Endometrium (tissue), 2 donors: ENCODE results near the gene MATN1.

Experiments
- FAIRE-seq: peaks from 2 replicates; lab custom pipeline; 2012; peaks lifted over from hg19 to GRCh38; lab: Jason Lieb, UNC
- donor health status: control.
- donor health status: control.

The MATN1 gene

DNA sequence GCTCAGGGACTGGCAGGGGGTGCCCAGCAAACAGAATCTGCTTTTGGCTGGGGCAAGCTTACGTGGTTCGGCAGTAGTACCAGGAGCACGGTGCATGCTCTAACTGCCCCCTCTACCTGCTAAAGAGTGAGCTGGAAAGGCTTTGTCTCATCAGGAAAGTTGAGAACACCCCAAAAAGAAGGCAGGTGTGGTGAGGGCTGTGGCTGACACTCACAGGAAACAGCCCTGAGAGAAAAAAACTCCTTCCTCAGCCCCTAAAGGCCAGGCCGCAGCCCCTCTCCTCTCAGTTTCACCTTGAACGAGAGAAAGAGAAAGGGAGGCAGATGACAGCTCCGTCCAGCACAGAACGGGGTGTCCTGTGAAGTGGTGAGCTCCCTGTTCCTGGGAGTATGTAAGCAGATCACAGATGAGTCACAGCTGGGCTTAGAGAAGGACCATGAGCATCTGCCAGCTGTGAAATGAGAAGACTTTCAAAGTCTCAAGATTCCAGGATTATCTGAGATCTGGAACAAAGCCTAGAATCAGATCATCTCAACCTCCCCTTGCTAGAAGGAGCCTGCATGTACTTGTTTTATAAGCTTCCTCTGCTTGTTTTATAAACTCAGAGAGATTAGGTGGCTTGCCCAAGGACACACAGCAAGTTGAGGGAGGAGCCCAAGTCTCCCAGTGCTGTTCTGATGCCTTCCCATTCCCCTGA is 20.8 kb upstream of the MATN1 start:
- FAIRE-seq = no peak

GRCh38 chr1:30743584-30744059 is 20.2 kb upstream of the MATN1 start:
- no peak for FAIRE-seq

DNA sequence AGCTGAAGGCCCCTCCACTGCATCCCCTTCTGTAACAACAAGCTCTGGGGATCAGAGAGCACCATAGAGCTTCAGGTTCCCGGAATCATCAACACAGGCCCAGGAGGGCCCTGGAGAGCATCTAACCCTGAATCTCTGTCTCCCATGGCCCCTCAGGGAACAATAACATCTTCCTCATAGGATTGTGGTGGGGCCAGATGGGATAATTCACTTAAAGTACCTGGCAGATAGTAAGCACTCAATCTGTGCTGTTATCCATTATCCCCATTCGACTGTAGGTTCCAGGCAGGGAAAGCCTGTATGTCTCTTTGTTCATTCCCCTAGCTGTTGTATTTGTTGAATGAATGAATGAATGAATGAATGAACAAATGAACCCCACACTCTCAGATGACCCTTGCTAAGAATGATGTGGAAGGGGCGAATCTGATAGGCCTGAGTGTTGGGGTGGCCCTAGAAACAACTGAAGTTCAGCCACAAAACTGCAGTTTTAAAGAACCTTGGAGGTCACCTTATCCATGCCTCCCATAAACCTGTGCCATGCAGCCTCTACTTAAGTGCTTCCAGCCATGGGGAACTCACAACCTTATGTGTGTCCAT is 19.7 kb upstream of the MATN1 start:
- no peak for FAIRE-seq

GRCh38 chr1:30742300-30742962 is 19.0 kb upstream of the MATN1 start:
- no peak for FAIRE-seq

DNA sequence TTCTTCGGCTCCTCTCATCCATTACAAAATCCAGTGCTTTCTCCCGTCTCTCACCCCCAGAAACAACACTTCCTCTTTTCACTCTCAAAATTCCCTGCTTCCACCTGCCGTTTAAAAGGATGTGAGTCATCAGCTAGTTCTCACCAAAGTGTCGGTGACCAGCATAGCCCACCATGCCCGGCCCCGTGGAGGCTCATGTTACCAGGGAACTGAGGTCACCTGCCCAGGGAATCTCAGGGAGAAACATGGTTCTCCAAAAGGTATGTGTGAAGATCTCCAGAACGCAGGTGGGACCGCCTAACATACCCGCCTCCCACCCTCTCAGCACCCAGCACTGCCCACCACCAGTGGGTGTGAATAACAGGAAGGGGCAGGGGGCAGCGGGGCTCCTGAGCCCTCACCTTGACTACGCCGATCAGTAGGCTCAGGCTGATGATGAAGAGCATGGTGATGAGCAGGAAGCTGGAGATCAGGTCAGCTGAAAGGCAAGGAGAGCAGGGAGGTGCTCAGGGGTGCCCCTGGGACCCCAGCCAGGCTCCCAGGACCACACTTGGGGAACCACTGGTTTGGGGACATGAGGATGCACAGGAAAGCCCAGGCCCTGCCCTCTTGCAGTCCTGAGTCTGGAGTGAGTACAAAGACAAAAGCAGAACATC is 18.0 kb upstream of the MATN1 start:
- no peak for FAIRE-seq

DNA sequence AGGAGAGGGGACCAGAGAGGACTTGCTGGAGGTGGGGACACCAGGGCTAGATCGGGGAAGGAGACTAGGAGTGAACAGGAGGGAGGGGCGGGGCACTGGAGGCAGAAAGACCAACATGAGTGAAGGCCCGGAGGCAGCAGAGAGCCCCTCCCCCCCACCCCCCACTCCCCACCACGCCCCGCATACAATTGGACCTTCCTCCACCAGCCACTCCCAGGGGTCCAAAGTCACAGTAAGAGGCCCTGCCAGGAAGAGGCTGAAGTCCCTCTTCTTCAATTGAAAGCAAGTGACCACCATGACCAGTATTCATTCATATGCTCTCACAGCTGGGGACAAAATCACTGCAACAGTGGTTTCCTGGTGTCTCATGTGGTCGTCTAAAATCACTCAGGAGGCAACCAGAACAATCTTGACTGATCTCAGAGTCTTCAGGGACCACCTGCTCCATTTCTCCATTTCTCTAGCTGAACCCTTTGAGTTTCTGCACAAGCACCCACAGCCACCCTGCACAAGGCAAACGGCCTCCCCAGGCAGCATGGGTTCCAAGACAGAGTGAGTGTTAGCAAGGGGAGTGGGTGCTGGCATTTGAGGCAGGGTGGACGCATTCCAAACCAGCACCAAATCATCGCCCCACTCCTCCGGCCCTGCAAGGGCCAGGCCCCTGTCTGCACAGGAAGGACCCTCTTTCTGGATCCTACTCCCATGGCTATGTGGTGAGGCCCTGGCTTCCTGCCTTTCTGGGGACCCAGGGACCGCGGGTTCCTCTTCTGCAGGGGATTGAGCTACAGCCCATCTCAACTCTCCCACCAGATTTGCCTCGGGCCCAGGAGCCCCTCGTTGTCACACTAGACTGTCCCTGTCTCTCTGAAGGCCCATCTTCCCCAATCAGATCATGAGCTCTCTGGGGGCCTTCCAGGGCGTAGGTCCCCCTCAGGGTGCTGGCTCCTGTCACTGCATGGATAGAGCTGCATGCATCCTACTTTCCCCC is 17.2 kb upstream of the MATN1 start:
- FAIRE-seq = no peak

GRCh38 chr1:30739601-30740000 is 16.2 kb upstream of the MATN1 start:
- FAIRE-seq = no peak

- FAIRE-seq = no peak
Measured at GRCh38 chr1:30738715-30739559, 15.6 kb upstream of the MATN1 start.

- FAIRE-seq = no peak
Measured at GRCh38 chr1:30738040-30738714, 14.8 kb upstream of the MATN1 start.

DNA sequence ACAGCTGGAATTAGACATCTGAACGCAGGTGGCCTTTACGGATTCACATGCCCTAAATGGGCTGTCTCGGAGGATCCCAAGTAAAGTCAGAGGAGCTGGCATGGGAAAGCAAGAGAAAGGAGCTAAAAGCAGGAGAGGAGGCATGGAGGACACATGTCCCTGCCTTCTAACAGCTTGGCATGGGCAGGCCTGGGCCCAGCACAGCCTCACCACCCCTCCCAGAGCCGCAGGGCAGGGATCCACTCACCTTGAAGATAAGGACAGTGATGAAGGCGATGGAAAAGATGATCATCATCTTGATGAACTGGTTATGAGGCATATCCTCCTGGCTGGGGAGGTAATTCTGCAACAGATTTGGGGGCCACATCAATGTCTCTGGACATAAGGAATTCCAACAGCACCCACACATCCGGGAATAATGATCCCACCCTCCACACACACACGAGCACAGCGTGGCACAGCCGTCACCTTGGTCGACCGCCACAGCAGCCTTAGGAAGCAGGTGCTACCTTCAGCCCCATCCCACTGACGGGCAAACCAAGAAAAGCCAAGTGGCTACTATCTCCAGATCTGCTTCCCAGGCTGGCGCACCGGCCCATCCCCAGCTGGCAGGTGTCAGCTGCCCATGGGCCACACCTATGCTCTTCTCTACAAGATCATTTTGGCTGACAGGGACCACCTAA is 14.1 kb upstream of the MATN1 start:
- FAIRE-seq = no peak

DNA sequence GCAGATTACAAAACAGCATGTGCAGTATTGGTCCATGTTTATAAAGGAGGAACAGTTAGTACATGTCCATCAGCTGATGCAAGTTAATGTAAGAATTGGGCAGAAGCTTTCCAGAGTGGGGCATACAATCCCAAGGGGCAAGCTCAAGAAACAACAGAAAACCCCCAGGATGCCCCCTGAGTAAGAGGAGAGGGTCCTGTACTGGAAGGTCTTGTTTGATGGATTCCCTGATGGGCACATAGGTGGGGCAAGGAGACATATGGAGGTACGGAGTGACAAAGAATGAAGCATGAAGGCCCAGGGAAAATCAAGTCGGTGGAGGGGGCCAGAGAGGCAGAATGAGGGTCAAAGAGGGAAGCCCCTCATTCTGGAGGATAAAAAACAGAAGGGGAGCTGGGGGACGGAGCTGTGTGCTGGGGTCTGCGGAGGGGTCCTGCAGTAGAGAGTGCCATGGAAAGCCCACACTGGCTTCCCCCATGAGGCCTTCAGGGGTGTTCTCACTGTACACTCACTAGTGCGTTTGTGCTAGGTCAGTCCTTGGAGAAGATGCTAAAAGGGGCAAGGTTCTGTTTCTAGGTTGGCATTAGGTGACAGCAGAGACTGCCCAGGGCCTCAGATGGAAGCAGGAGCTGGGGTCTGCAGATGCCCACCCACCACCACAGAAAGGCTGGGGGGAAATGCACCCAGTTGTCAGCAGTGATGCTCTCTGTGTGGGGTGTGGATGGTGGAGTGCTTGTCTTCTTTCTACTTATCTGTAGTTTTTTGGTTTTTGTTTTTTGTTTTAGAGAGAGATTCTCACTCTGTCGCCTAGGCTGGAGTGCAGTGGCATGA is 12.5 kb upstream of the MATN1 start:
- FAIRE-seq = no peak

GRCh38 chr1:30735124-30735523 is 11.7 kb upstream of the MATN1 start:
- FAIRE-seq = no peak

DNA sequence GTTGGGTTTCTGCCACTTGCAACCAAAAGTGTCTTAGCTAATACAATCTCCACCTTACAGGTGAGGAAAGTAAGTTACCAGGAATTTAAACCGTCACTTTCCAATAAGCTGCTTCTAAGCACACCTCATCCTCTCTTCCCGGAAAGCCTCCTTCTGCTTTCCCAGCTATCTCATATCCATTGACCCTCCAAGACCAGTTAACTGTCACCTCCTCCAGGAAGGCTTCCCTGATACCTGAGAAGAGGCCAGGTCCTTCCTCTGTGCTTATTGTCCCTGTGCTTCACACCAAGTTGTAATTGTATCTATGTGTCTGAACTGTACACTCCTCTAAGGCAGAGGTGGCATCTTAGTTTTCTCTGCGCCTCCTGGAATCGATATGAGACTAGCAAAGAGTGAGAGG is 11.2 kb upstream of the MATN1 start:
- no peak for FAIRE-seq

DNA sequence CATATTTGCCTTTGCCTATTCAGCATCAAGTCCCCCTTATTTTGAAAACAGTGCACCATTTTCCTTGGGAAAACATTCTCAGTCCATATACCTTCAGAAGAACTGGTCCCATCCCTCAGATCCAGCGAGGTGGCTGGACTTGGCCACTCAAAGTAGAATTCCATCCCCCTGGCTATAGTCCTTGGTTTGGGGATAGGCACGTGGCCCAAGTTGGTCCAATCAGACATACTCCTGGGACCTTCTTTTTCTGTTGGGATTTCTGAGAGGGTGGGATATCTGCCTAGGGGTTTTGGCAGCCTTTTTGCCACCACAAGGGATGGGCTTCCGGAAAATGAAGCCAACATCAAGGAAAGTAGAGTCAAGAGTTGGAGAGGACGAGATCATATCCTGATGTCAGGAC is 10.7 kb upstream of the MATN1 start:
- no peak for FAIRE-seq

GRCh38 chr1:30733493-30733892 is 10.1 kb upstream of the MATN1 start:
- FAIRE-seq = no peak

DNA sequence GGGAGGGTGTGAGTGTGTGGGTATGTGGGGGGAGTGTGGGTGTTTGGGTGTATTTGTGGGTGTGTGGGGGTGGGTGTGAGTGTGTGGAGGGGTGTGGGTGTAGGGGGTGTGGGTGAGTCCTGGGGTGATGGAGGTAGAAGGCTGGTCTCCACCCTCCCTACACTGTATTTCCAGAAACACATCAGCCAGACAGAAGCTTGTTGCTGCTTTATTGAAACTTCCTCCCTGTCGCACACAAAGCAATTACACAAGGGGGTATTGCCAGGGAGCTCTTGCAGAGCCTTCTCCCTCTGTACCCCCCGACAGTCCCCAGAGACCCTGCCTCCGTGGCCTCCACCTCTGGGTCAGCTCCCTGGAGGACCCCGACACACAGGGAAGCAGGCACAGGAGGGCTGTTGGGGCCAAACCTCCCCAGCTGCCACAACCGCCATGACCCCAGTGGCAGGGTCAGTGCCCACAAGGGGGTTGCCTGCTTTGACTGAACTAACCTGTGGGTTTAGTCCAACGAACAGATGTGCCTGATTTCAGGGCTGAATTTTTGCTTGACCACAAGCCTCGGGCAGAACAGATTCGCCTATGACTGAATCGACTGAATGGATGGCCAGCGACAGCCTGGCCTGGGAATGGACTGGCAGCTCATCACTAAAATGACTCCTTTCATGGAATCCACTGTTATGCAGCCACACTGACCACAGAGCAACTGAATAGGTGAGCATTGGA is 9.1 kb upstream of the MATN1 start:
- no peak for FAIRE-seq

DNA sequence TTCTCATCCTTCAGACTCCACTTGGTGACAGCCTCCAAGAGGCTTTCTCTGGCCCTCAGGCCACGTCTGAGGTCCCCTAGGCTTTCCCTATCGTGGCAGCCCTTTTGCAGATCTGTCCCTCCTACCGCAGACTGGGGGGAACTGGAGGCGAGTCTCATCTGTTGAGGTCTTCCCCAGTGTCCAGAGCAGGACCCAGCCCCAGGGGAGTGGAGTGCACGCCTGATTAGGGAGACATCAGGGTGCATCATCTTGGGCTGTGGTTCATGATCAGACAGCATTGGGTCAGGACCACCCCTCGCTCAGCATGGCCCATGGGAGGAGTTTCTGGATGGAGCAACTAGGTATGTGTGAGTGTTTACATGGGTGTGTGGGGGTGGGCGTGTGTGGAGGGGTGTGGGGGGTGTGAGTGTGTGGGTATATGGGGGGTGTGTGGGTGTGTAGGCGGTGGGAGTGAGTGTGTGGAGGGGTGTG is 8.5 kb upstream of the MATN1 start:
- FAIRE-seq = no peak
